SJSA1 (cell line): ENCODE data around the gene OR5I1. TPM values are rescaled to one million over a fixed set of nuclear protein-coding genes. Genes with fewer than 3 reads are reported as not detected.
A peak's percentile ranks its signal among the peaks of the same experiment; 100 is the strongest.
"Not testable (repeated sequence)": the region's sequence is repeated elsewhere in the genome, so short reads cannot be mapped to it uniquely, and the experiment has no call there.

Source experiments
- DNase-seq, 2 experiments: peaks; one replicate each; pipeline ENCODE4 v3.0.0-alpha.2; 2015 to 2020; ENCODE audit warnings: low spot score in 2 of 2, low read depth in 1 of 2
- H3K27ac ChIP-seq: fragments of 250-450 bp; sonication (Bioruptor Pico); 2 replicates; pipeline ENCODE4 v1.5.1; 2020; ENCODE audit warnings: mild to moderate bottlenecking, moderate library complexity
- H3K27me3 ChIP-seq: fragments of 250-450 bp; sonication (Bioruptor Pico); replicated peaks from 2 replicates; pipeline ENCODE4 v1.5.1; 2020; ENCODE audit warnings: mild to moderate bottlenecking, moderate library complexity
- H3K36me3 ChIP-seq: fragments of 250-450 bp; sonication (Bioruptor Pico); 2 replicates; pipeline ENCODE4 v1.5.1; 2020; ENCODE audit warnings: mild to moderate bottlenecking
- H3K4me1 ChIP-seq: fragments of 250-450 bp; sonication (Bioruptor Pico); replicated peaks from 2 replicates; pipeline ENCODE4 v1.6.1; 2021; ENCODE audit warnings: mild to moderate bottlenecking
- H3K4me3 ChIP-seq: fragments of 250-450 bp; sonication (Bioruptor Pico); 2 replicates; pipeline ENCODE4 v1.5.1; 2020; ENCODE audit warnings: mild to moderate bottlenecking
- H3K9me3 ChIP-seq: fragments of 250-450 bp; sonication (Bioruptor Pico); replicated peaks from 2 replicates; pipeline ENCODE4 v1.5.1; 2020; ENCODE audit warnings: mild to moderate bottlenecking
- total RNA-seq: library from RNA; depleted of rRNA; stranded (reverse); fragments of >200 nt; shearing (Covaris generic); gene quantifications from 2 replicates; pipeline ENCODE4 v1.2.3, GENCODE V29; 2014; rRNA removed

Gene OR5I1
- total RNA-seq: not detected in 2 replicates

DNA sequence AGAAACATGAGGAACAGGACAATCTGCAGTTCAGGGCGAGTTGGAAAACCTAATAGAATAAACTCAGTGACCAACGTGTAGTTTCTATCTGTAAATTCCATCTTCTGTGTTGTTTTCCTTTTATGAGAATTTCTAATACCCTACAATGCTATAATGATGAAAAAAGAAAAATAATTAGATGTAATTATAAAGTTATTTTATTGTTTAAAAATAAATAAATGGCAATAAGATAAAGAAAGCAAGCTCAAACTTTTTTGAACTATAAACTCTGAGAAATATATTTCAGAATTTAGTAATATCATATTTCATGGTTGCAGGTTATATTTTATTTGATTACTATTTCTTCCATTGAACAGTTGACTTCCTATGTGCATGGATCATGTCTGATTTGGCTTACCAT lies at the start of gene OR5I1:
Gene OR5I1, minus strand, starts transcription at position 101 of the 400 bp plus-strand sequence. Its CDS starts 0 bp downstream, at position 101.
- DNase-seq: no peak
- H3K4me3 ChIP-seq: no peak within 1 kb of the TSS
- H3K4me1 ChIP-seq: no peaks in the 10 kb centered on the region
- H3K27me3 ChIP-seq: no peaks in the 10 kb centered on the region
- H3K27ac ChIP-seq: no peak within 1 kb of the TSS
- no peaks in the 10 kb centered on the region; the same call in 1 of the 2 replicates for H3K9me3 ChIP-seq
- no peaks in the 10 kb centered on the region for H3K36me3 ChIP-seq

DNA sequence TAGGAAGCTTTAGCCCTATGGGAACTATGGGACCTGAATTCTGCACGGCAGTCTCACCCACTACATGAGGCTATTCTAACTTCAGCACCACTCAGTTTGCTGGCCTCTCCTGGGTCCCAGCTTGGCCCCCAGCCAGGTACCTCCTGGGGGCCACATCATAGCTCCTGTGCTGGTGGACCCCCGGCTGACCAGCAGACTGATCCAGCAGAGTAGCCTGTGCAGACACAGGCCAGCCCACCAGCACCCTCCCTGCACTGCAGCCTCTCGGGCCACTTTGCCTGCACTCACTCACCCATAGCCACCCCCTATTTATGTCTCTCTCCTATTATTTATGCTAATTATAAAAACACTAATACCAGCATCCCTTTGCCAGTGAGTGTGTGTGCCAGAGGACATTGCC lies 34.7 kb upstream of the OR5I1 start:
- Histone ChIP-seq H3K27ac (no peak overlapping the region), H3K36me3 (no peaks in the 10 kb centered on the region), H3K4me3 (no peak overlapping the region), H3K9me3 (no peaks in the 10 kb centered on the region), H3K4me1 (no peaks in the 10 kb centered on the region), H3K27me3 (no peaks in the 10 kb centered on the region)
- DNase-seq: no peak

DNA sequence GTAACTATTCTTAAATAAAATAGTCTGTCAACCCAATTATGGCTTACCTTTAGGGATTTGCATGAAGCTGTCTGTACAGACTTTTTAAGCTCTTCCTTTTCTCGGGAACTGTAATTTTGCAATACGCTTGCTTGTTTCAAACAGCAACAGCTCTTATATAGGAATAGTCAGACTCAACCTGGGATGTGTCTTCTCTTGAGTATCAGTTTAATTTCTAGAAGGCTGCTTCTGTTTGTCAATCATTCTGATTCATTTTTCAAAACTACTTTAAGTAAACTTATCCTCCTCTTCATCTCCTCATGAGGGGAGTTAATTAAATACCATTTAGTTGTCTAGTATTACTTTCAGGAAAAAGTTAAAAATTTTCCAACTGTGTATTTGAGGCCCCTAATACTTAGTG lies 33.6 kb upstream of the OR5I1 start, which contains the start of gene OR10AG1:
Gene OR10AG1, minus strand, starts transcription at position 101 of the 400 bp plus-strand sequence. Its CDS starts 38 bp downstream, at position 63.
- Histone ChIP-seq H3K9me3 (no peaks in the 10 kb centered on the region), H3K4me3 (no peak within 1 kb of the TSS), H3K27ac (no peak within 1 kb of the TSS), H3K4me1 (no peaks in the 10 kb centered on the region), H3K36me3 (no peaks in the 10 kb centered on the region), H3K27me3 (no peaks in the 10 kb centered on the region)
- DNase-seq: no peak

DNA sequence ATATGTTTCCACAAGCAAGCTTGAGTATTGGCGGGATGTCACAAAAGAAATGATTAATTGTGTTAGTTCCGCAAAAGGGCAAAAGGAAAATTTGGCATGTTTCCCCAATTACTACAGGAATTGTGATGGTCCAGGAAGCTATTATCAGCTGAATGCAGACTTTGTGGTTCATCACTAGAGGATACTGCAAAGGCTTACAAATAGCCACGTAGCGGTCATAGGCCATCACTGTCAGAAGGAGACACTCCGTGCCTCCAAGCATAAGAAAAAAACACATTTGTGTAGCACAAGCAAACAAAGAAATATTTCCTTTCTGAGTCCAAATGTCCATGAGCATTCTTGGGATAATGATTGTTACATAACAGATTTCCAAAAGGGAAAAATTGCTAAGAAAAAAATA lies 31.7 kb upstream of the OR5I1 start:
- Histone ChIP-seq H3K27ac (no peak overlapping the region), H3K9me3 (no peaks in the 10 kb centered on the region), H3K27me3 (no peaks in the 10 kb centered on the region), H3K4me1 (no peaks in the 10 kb centered on the region), H3K4me3 (no peak overlapping the region), H3K36me3 (no peaks in the 10 kb centered on the region)
- no peak for DNase-seq

DNA sequence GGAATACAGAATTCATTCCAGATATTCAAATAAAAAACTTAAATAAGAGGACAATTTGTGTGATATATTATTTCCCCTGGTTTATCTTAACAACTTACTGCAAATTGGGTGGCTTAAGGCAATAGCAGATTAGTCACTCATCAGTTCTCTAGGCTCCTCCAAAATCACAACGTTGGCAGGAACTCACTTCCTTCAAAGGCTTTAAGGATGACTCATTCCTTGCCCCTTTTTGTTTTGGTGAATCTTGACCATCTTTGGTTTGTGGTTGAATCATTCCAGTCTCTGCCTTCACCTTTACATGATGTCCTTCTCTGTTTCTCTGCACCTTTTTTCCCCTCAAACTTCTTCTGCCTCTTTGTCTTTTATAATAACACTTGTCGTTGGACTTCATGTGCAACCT lies 30.2 kb upstream of the OR5I1 start:
- H3K27me3 ChIP-seq: no peaks in the 10 kb centered on the region
- no peak for DNase-seq

DNA sequence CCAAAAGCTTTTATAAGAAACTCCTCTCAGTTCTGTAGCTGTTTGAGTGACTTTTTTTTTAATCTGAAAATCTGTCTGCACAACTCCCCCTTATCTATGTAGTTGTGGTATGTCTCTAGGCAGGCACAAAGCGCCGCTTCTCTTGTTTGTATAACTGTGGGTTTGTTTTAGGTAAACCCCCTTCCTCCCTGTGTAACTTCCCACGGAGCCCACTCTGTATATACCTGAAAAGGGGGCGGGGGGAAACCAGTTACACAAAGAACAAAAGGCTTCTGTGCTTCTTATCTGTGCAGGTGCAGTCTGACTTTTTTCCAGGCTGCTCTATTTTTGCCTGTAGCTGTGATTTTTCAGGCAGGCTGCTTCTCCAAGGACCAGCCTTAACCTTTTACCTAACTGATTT lies 20.3 kb upstream of the OR5I1 start:
- no peak for DNase-seq
- H3K4me1 ChIP-seq: no peaks in the 10 kb centered on the region
- no peak overlapping the region for H3K4me3 ChIP-seq
- H3K36me3 ChIP-seq: no peaks in the 10 kb centered on the region
- H3K9me3 ChIP-seq: no peaks in the 10 kb centered on the region
- no peaks in the 10 kb centered on the region for H3K27me3 ChIP-seq
- no peak overlapping the region for H3K27ac ChIP-seq

More for the DNA sequence above, 30.2 kb upstream of the OR5I1 start:
- no peak overlapping the region for H3K4me3 ChIP-seq
- no peaks in the 10 kb centered on the region for H3K36me3 ChIP-seq
- no peaks in the 10 kb centered on the region for H3K4me1 ChIP-seq
- no peaks in the 10 kb centered on the region for H3K9me3 ChIP-seq
- no peak overlapping the region for H3K27ac ChIP-seq

DNA sequence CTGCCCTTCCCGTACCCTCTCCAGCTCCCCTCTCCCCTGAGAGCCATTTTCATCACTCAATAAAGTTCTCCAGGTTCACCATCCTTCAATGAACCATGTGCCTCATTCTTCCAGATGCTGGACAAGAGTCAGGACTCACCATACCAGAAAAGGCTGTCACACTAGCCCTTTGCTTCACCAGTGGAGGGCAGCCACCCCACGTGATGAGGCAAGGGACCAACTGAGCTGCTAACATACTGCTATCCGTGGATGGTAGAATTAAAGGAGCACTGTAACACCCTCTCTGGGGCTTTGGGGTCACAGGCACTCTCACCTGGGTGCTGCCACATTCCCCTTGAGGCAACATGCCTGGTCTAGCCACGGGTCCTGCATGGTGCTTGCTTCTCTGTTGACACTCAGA lies 13.1 kb upstream of the OR5I1 start:
- Histone ChIP-seq H3K4me1 (no peaks in the 10 kb centered on the region), H3K9me3 (no peaks in the 10 kb centered on the region)
- DNase-seq: no peak

DNA sequence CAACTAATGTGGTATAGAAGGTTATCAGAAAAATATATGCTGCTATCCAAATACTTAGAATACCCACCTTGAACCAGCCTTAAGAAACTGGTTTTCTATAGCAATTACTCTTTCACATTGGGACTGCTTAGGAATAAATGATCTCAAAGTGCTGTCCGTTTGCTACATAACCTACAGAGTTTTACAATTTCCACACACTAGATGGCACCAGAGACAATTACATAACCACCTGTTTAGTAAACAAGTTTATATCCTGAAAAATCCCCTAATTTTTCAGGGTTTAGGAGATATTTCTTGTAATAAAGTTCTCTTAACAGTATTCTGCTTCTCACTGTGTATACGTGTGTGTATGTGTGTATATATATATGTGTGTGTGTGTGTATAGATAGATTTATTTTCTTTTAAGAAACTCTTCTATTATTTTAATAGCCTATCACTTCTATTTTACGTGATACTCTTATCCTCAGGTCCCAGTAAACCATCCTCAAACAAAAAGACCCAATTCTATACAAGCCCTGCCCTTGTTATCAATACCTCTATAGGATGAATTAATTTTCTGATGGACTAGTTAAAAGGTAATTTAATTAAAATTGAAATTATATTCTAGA lies 6.7 kb upstream of the OR5I1 start:
- no peak overlapping the region for H3K27ac ChIP-seq
- peak in 1 of 2 experiments; percentile 9 for DNase-seq

More for the DNA sequence above, 13.1 kb upstream of the OR5I1 start:
- Histone ChIP-seq H3K27me3 (no peaks in the 10 kb centered on the region), H3K4me3 (no peak overlapping the region), H3K36me3 (no peaks in the 10 kb centered on the region), H3K27ac (no peak overlapping the region)

DNA sequence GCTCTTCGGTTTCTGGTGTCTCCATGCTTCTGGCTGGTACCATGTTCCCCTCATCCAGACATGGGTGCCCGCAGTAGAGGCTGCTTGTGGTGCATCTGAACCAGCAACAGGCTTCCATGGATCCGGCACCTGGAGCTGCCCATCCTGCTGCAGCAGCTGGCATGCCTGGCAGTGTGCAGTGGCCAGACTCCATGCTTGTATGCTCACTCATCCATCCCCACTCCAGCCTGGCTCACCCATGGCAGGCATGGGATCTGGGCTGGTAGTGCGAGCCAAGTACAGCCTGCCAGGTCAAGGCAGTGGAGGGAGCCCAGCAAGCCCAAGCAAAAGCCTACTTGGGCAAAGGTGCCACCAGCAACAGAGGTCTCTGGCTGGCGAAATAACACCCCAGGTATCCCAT lies 15.7 kb downstream of the OR5I1 start:
- Histone ChIP-seq H3K36me3 (no peaks in the 10 kb centered on the region), H3K4me1 (no peaks in the 10 kb centered on the region), H3K27ac (no peak overlapping the region), H3K4me3 (no peak overlapping the region), H3K9me3 (no peaks in the 10 kb centered on the region), H3K27me3 (no peaks in the 10 kb centered on the region)
- DNase-seq: no peak

More for the DNA sequence above, 6.7 kb upstream of the OR5I1 start:
- H3K27me3 ChIP-seq: no peaks in the 10 kb centered on the region
- H3K4me1 ChIP-seq: no peaks in the 10 kb centered on the region
- no peaks in the 10 kb centered on the region for H3K9me3 ChIP-seq
- H3K36me3 ChIP-seq: no peaks in the 10 kb centered on the region
- no peak overlapping the region for H3K4me3 ChIP-seq

DNA sequence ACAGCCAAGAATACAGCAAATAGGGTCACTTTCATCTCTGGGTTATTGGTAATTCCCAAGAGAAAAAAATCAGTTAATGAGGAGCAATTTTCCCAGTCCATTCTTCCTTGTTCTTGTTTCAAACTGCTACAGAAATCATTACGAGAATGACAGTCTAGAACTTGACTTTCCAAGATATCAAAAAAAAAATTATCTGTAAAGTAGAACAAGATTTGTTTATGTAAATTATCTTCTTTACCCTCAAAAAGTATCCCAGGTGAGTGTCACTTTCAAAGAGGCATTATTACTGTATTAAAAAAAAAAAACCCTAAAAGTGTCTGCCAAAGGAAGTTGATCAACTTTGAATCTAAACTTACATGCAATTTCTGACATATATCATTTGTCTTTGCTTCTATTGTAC lies 21.7 kb downstream of the OR5I1 start, which contains the start of gene OR5W2:
Gene OR5W2, minus strand, starts transcription at position 101 of the 400 bp plus-strand sequence. Its CDS starts 0 bp downstream, at position 101.
- DNase-seq: no peak
- H3K27me3 ChIP-seq: no peaks in the 10 kb centered on the region
- H3K27ac ChIP-seq: no peak within 1 kb of the TSS
- H3K4me1 ChIP-seq: no peaks in the 10 kb centered on the region
- H3K4me3 ChIP-seq: no peak within 1 kb of the TSS
- no peaks in the 10 kb centered on the region for H3K9me3 ChIP-seq
- H3K36me3 ChIP-seq: no peaks in the 10 kb centered on the region

DNA sequence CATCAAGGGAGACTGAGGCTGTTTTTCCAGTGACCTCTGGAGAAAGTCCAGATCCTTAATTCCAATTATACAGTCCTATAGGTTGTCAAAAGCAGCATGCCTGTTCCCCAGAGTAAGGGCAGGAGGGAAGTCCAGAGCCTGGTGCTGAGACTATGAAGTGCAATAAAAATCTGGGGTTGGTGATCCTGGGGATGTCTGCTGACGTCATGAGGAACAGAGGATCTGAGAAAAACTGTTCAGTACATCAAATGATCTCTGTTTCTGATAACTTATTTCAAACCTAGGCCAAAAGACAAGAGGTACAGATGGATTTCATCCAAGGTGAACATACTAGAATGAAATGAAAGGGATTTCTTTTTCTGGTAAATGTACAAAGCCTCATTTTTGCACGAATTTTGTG lies 33.9 kb downstream of the OR5I1 start:
- H3K4me3 ChIP-seq: no peak overlapping the region
- H3K27me3 ChIP-seq: no peaks in the 10 kb centered on the region
- H3K4me1 ChIP-seq: no peaks in the 10 kb centered on the region
- no peak for DNase-seq
- H3K9me3 ChIP-seq: no peaks in the 10 kb centered on the region; the same call in 1 of the 2 replicates
- no peaks in the 10 kb centered on the region for H3K36me3 ChIP-seq
- no peak overlapping the region for H3K27ac ChIP-seq

DNA sequence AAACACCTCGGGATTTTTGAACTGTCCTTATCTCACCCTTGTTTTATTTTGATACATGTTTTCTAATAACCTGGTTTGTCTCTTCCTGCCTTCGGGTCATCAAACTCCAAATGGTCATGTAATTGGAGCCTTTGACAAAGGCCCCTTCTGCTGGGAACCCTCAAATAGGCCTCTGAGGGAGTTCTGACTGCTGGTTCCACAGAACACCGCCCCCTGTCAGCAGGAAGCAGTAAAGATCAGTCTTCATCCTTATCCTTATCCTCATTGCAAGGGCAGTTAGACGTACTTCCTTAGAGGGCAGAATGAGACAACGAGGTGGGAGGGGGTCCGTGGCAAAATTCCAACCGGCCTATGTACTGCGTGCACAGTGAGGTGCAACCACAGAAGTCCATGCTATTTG lies 41.0 kb downstream of the OR5I1 start:
- no peaks in the 10 kb centered on the region for H3K27me3 ChIP-seq

DNA sequence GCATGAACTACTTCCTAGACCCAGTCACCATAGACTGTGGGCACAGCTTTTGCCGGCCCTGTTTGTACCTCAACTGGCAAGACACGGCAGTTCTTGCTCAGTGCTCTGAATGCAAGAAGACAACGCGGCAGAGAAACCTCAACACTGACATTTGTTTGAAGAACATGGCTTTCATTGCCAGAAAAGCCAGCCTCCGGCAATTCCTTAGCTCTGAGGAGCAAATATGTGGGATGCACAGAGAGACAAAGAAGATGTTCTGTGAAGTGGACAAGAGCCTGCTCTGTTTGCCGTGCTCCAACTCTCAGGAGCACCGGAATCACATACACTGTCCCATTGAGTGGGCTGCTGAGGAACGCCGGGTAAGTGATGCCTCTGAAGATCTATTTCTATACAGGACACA lies 50.7 kb downstream of the OR5I1 start:
- H3K27me3 ChIP-seq, H3K4me1 ChIP-seq, H3K27ac ChIP-seq, H3K36me3 ChIP-seq, DNase-seq, H3K4me3 ChIP-seq, H3K9me3 ChIP-seq: not testable (repeated sequence)

More for the DNA sequence above, 41.0 kb downstream of the OR5I1 start:
- no peaks in the 10 kb centered on the region for H3K9me3 ChIP-seq
- no peaks in the 10 kb centered on the region for H3K36me3 ChIP-seq
- H3K4me1 ChIP-seq: no peaks in the 10 kb centered on the region
- no peak for DNase-seq
- H3K4me3 ChIP-seq: no peak overlapping the region
- no peak overlapping the region for H3K27ac ChIP-seq
